Cardiac ventricle fibroblast (primary cell): ENCODE measurements around the gene PLPP7. TPM values are rescaled to one million over a fixed set of nuclear protein-coding genes. Genes with fewer than 3 reads are reported as not detected.

Source experiments
- total RNA-seq: library from RNA; depleted of rRNA; stranded (reverse); fragments of >200 nt; gene quantifications from 2 replicates; pipeline ENCODE4 v1.2.3, GENCODE V29; 2015

PLPP7 gene
- 16.5 and 22.2 TPM in 2 replicates for total RNA-seq

DNA sequence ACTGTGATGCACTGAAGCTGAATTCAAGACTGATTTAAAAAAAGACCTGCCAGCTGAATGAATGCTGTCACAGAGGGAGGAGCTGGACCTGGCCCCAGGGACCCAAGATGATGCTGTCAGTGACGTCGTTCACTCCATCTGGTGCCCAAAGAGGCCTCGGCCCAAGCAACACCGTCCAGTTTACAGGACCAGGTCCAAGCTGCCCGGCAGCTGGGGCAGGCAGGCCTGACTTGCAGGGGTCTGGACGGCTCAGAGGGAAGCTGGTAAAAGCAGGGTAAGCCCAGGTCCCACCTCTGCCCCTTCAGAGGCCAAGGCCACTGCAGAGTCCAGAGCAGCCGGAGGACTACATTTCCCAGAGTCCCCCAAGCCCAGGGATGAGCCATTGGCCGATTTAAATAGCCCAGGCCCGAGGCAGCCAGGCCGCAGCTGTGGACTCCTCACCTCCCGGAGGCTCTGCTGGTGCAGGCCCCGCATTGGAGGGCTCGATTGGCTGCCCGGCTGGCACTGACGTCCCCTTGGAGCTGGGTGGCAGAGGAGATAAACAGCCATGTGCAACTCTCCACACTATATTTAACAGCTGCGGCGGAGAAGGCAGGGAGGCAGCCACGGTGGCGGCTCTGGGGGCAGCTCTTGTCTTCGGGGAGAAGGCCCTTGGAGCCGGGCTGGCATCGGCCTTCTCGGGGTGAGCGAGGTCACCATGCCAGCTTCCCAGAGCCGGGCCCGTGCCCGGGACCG, at the start of gene PLPP7:
PLPP7 (plus strand) TSS at position 423 of the 735 bp plus-strand sequence; CDS start at position 698, 275 bp downstream.

DNA sequence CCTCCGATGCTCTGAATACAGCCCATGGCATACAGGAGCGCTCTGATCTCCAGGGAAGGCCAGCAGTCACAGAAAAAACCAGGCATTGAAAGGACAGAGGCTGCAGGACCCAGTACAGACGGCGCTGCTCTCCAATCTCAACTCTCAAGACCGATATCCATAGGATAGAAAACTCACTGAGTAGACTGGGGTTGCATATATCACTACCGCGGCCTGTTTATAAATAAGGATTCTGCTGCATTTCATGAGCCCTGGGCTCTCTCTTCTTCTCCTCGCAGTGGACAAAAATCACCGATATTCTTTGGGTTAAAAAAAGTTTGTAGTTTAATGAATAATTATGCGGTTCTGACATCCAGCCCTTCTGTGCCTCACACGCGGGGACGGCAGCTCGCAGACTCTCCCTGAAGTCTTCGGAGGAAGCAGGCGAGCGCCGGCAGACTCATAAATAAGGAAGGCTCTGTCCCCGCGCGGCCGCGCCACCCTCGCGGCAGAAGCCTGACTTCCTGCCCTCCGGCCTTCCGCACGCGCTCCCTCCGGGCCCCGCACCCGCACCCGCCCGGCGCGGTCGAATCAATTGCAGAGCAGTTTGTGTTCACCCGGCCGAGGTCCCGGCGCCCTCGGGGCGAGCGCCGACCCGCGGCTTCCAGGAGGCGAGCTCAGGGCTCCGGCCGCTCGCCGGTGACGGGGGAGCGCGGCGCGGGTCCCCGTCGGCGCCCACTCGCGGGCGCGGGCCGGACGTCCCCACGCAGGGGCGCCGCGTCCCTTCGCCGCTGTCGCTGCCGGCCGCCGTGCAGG, 13.2 kb upstream of the PLPP7 start, which contains the start of gene FAM78A:
FAM78A (minus strand) TSS at position 417 of the 795 bp plus-strand sequence; CDS start at position 86, 331 bp downstream.

Other genes with a start within 250 kb of the PLPP7 start
- gene AIF1L, start 193.2 kb upstream of the PLPP7 start, total RNA-seq: 0.75 and 0.88 TPM in 2 replicates
- gene NUP214, start 164.1 kb upstream of the PLPP7 start, total RNA-seq: 13.5 and 24.7 TPM in 2 replicates
- 0.98 and 1.3 TPM in 2 replicates for gene FAM78A, start 13.2 kb upstream of the PLPP7 start, total RNA-seq
- gene PRRC2B, start 104.4 kb downstream of the PLPP7 start, total RNA-seq: 97.3 and 124 TPM in 2 replicates
- gene POMT1, start 213.2 kb downstream of the PLPP7 start, total RNA-seq: 16.0 and 18.8 TPM in 2 replicates
- 17.8 and 28.6 TPM in 2 replicates for gene UCK1, start 241.5 kb downstream of the PLPP7 start, total RNA-seq